ENCODE results near the gene DHRS4. TPM values are rescaled to one million over a fixed set of nuclear protein-coding genes. Genes with fewer than 3 reads are reported as not detected.
A peak's percentile ranks its signal among the peaks of the same experiment; 100 is the strongest.
"Not testable (repeated sequence)": the region's sequence is repeated elsewhere in the genome, so short reads cannot be mapped to it uniquely, and the experiment has no call there.

Gene DHRS4
- total and polyA plus RNA-seq, 2 donors from 2014 or later, result 23.4 to 247 TPM

DNA sequence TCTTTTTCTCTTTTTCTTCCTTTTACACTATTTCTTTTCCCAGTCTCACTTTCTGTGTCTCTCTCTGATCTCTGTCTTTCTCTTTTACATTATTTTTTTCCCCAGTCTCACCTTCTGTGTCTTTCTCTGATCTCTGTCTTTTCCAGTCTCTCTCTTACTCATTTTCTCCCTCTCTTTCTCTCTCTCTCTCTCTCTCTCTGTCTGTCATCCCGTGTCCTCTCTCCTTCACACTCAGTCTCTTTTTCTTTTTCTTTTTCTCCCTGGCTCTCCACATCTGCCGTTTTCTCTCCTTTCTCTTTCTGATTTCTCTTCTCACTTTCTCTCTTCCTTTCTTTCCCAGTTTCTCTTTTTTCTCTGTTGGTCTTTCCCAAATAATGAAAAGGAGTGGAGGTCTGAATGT is 57.5 kb downstream of the DHRS4 start:
- FAIRE-seq (no peak), DNase-seq (no peak)
- Histone ChIP-seq H3K36me3 (ENCODE audit: control insufficient read depth in 2 of 3, insufficient read depth in 3 of 3, low read length in 3 of 3) (no peaks in the 10 kb centered on the region), H3K4me1 (ENCODE audit: control insufficient read depth in 2 of 3, insufficient read depth in 2 of 3, low read depth in 1 of 3, low read length in 3 of 3) (peaks cover 0 to 6% (median 0%) of the 10 kb centered on the region in 3 donors), H3K9me3 (ENCODE audit: control insufficient read depth in 2 of 3, insufficient read depth in 1 of 3, low read length in 3 of 3) (no peaks in the 10 kb centered on the region), H3K9ac (ENCODE audit: low read length in 3 of 3) (no peak overlapping the region), H3K27me3 (ENCODE audit: control insufficient read depth, insufficient read depth, low read length) (no peaks in the 10 kb centered on the region), H3K27ac (ENCODE audit: low read depth in 2 of 2, low read length in 2 of 2) (no peak overlapping the region), H3K4me3 (ENCODE audit: low read length in 3 of 3) (no peak overlapping the region)
- intact Hi-C loops (cut with DNase I), result no loop called here
- TF ChIP-seq, protein P1, sequence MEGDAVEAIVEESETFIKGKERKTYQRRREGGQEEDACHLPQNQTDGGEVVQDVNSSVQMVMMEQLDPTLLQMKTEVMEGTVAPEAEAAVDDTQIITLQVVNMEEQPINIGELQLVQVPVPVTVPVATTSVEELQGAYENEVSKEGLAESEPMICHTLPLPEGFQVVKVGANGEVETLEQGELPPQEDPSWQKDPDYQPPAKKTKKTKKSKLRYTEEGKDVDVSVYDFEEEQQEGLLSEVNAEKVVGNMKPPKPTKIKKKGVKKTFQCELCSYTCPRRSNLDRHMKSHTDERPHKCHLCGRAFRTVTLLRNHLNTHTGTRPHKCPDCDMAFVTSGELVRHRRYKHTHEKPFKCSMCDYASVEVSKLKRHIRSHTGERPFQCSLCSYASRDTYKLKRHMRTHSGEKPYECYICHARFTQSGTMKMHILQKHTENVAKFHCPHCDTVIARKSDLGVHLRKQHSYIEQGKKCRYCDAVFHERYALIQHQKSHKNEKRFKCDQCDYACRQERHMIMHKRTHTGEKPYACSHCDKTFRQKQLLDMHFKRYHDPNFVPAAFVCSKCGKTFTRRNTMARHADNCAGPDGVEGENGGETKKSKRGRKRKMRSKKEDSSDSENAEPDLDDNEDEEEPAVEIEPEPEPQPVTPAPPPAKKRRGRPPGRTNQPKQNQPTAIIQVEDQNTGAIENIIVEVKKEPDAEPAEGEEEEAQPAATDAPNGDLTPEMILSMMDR (IDR thresholded peaks at IDR 0.05; ENCODE audit: borderline replicate concordance, extremely low read depth, insufficient read depth), result no peak

DNA sequence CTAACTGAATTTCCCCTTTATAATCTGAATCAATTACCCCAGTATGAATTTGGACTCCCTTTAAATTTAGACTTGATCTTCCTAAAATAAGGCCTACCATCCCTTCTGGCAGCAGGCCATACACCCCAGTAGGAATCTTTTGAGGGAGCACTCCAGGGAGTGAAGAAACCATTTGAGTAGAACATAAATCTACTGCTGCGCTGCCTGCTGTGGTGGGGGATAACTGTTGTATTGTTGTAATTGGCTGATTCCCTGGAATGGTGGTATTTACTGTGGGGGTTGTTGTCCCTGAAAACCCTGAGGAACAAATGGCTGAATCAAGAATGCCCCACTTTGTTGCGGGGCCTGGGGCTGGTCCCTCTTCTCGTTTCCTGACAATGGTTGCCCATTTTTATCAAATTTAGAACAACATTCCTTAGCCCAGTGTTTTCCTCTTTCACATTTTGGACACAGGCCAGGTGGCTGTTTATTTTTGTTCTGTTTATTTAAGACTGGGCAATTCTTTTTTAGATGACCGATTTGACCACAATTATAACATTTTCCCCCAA is 59.2 kb downstream of the DHRS4 start:
- DNase-seq; H3K27me3 ChIP-seq (ENCODE audit: control insufficient read depth, insufficient read depth, low read length); FAIRE-seq; intact Hi-C loops (cut with DNase I); H3K4me3 ChIP-seq (ENCODE audit: low read length in 3 of 3); H3K9me3 ChIP-seq (ENCODE audit: control insufficient read depth in 2 of 3, insufficient read depth in 1 of 3, low read length in 3 of 3); H3K36me3 ChIP-seq (ENCODE audit: control insufficient read depth in 2 of 3, insufficient read depth in 3 of 3, low read length in 3 of 3); H3K27ac ChIP-seq (ENCODE audit: low read depth in 2 of 2, low read length in 2 of 2); H3K9ac ChIP-seq (ENCODE audit: low read length in 3 of 3); H3K4me1 ChIP-seq (ENCODE audit: control insufficient read depth in 2 of 3, insufficient read depth in 2 of 3, low read depth in 1 of 3, low read length in 3 of 3): not testable (repeated sequence)

DNA sequence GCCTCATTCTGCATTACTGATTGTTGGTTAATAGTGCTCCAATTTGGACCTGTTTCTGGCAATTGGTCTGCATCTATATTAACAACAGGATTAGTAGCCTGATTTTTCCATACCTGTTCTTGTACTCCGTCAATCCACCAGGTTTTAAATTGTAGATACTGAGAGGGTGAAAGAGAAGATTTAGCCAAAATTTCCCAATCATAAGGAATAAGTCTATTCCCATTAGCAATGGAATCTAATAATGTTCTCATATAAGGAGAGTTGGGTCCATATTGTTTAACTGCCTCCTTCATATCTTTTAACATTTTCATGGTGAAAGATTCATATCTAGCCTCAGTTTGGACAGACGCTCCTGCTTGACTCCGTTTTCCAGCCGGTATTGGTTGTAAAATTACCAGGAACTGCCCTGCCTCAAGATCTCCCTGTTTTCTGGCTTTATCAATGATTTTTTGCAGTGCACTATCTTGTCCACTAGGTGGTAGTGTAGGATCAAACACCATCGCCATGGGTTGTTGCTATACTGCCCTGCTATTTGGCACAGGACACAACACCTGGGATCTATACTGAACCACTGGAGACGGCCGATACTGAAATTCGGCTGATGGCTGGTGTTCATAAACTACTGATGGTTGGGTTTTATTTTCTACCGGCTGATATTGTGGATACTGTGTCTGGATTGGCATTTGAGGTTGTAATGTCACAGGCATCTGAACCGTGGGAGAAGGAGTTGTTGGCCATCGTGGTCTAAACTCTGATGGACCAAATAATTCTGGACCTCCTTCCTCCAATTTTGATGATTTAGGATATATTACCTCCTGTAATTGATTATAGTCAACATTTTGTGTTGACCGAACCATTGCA is 60.3 kb downstream of the DHRS4 start:
- Histone ChIP-seq H3K4me1 (ENCODE audit: control insufficient read depth in 2 of 3, insufficient read depth in 2 of 3, low read depth in 1 of 3, low read length in 3 of 3) (peaks cover 0 to 6% (median 0%) of the 10 kb centered on the region in 3 donors), H3K36me3 (ENCODE audit: control insufficient read depth in 2 of 3, insufficient read depth in 3 of 3, low read length in 3 of 3) (no peaks in the 10 kb centered on the region), H3K27me3 (ENCODE audit: control insufficient read depth, insufficient read depth, low read length) (no peaks in the 10 kb centered on the region), H3K4me3 (ENCODE audit: low read length in 3 of 3) (peak overlapping the region in 1 of 3 donors; percentile 3), H3K27ac (ENCODE audit: low read depth in 2 of 2, low read length in 2 of 2) (no peak overlapping the region), H3K9ac (ENCODE audit: low read length in 3 of 3) (no peak overlapping the region), H3K9me3 (ENCODE audit: control insufficient read depth in 2 of 3, insufficient read depth in 1 of 3, low read length in 3 of 3) (no peaks in the 10 kb centered on the region)
- peak; percentile 17 for FAIRE-seq
- intact Hi-C loops (cut with DNase I), result no loop called here
- TF ChIP-seq, protein P1 (IDR thresholded peaks at IDR 0.05; ENCODE audit: borderline replicate concordance, extremely low read depth, insufficient read depth), result peak; percentile 97
- peak in 4 of 5 donors; percentile 60 to 85 (median 73) for DNase-seq

DNA sequence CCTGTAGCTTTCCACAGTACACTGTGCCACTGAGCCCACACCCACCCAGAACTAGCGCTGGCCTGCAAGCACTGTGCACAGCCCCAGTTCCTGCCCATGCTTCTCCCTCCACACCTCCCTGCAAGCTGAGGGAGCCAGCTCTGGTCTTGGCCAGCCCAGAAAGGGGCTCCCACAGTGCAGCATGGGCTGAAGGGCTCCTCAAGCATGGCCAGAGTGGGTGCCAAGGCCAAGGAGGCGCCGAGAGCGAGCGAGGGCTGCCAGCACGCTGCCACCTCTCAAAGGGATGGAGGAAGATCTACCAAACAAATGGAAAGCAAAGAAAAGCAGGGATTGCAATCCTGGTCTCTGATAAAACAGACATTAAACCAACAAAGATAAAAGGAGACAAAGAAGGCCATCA is 62.2 kb downstream of the DHRS4 start:
- H3K9ac ChIP-seq (ENCODE audit: low read length in 3 of 3); H3K4me3 ChIP-seq (ENCODE audit: low read length in 3 of 3); H3K4me1 ChIP-seq (ENCODE audit: control insufficient read depth in 2 of 3, insufficient read depth in 2 of 3, low read depth in 1 of 3, low read length in 3 of 3); FAIRE-seq; DNase-seq; H3K36me3 ChIP-seq (ENCODE audit: control insufficient read depth in 2 of 3, insufficient read depth in 3 of 3, low read length in 3 of 3); H3K27me3 ChIP-seq (ENCODE audit: control insufficient read depth, insufficient read depth, low read length); H3K27ac ChIP-seq (ENCODE audit: low read depth in 2 of 2, low read length in 2 of 2); H3K9me3 ChIP-seq (ENCODE audit: control insufficient read depth in 2 of 3, insufficient read depth in 1 of 3, low read length in 3 of 3): not testable (repeated sequence)
- intact Hi-C loops (cut with DNase I), result loop anchor here (5.0 kb wide), 1 partner anchor 43 kb away; no protein-coding TSS in a partner anchor

Other genes starting within 250 kb of the DHRS4 start
- gene DHRS4L2, start 35.2 kb downstream of the DHRS4 start, total RNA-seq, result 20.7 TPM
- gene DHRS4L2, start 35.2 kb downstream of the DHRS4 start, polyA plus RNA-seq (ENCODE audit: insufficient read depth, low read depth, low replicate concordance), result 463 TPM
- 1.4 TPM for gene CARMIL3, start 98.2 kb downstream of the DHRS4 start, total RNA-seq
- 1.5 TPM for gene CARMIL3, start 98.2 kb downstream of the DHRS4 start, polyA plus RNA-seq (ENCODE audit: insufficient read depth, low read depth, low replicate concordance)
- gene CPNE6, start 117.8 kb downstream of the DHRS4 start, total RNA-seq, result 0.19 TPM
- 3.4 TPM for gene CPNE6, start 117.8 kb downstream of the DHRS4 start, polyA plus RNA-seq (ENCODE audit: insufficient read depth, low read depth, low replicate concordance)
- gene PCK2, start 140.5 kb downstream of the DHRS4 start, total RNA-seq, result 36.1 TPM
- 140 TPM for gene PCK2, start 140.5 kb downstream of the DHRS4 start, polyA plus RNA-seq (ENCODE audit: insufficient read depth, low read depth, low replicate concordance)
- 81.1 TPM for gene DCAF11, start 161.0 kb downstream of the DHRS4 start, total RNA-seq
- gene DCAF11, start 161.0 kb downstream of the DHRS4 start, polyA plus RNA-seq (ENCODE audit: insufficient read depth, low read depth, low replicate concordance), result 69.4 TPM
- 4.9 TPM for gene NRL, start 161.2 kb downstream of the DHRS4 start, total RNA-seq
- gene NRL, start 161.2 kb downstream of the DHRS4 start, polyA plus RNA-seq (ENCODE audit: insufficient read depth, low read depth, low replicate concordance), result 5.5 TPM
- 1.3 TPM for gene FITM1, start 176.9 kb downstream of the DHRS4 start, total RNA-seq
- 1.2 TPM for gene FITM1, start 176.9 kb downstream of the DHRS4 start, polyA plus RNA-seq (ENCODE audit: insufficient read depth, low read depth, low replicate concordance)
- 244 TPM for gene PSME1, start 182.4 kb downstream of the DHRS4 start, total RNA-seq
- 333 TPM for gene PSME1, start 182.4 kb downstream of the DHRS4 start, polyA plus RNA-seq (ENCODE audit: insufficient read depth, low read depth, low replicate concordance)
- 22.1 TPM for gene EMC9, start 187.8 kb downstream of the DHRS4 start, total RNA-seq
- gene EMC9, start 187.8 kb downstream of the DHRS4 start, polyA plus RNA-seq (ENCODE audit: insufficient read depth, low read depth, low replicate concordance), result 62.5 TPM
- gene PSME2, start 192.8 kb downstream of the DHRS4 start, total RNA-seq, result 148 TPM
- gene PSME2, start 192.8 kb downstream of the DHRS4 start, polyA plus RNA-seq (ENCODE audit: insufficient read depth, low read depth, low replicate concordance), result 289 TPM
- 69.0 TPM for gene RNF31, start 193.7 kb downstream of the DHRS4 start, total RNA-seq
- 64.0 TPM for gene RNF31, start 193.7 kb downstream of the DHRS4 start, polyA plus RNA-seq (ENCODE audit: insufficient read depth, low read depth, low replicate concordance)
- gene IRF9, start 207.5 kb downstream of the DHRS4 start, total RNA-seq, result 141 TPM
- 88.9 TPM for gene IRF9, start 207.5 kb downstream of the DHRS4 start, polyA plus RNA-seq (ENCODE audit: insufficient read depth, low read depth, low replicate concordance)
- gene REC8, start 218.3 kb downstream of the DHRS4 start, total RNA-seq, result 39.9 TPM
- gene REC8, start 218.3 kb downstream of the DHRS4 start, polyA plus RNA-seq (ENCODE audit: insufficient read depth, low read depth, low replicate concordance), result 51.4 TPM
- 49.5 TPM for gene IPO4, start 235.0 kb downstream of the DHRS4 start, total RNA-seq
- 22.2 TPM for gene IPO4, start 235.0 kb downstream of the DHRS4 start, polyA plus RNA-seq (ENCODE audit: insufficient read depth, low read depth, low replicate concordance)
- gene TM9SF1, start 241.7 kb downstream of the DHRS4 start, total RNA-seq, result 83.6 TPM
- gene TM9SF1, start 241.7 kb downstream of the DHRS4 start, polyA plus RNA-seq (ENCODE audit: insufficient read depth, low read depth, low replicate concordance), result 41.1 TPM